AG04450 (cell line): ENCODE results near the gene ZNF469. TPM values are rescaled to one million over a fixed set of nuclear protein-coding genes. Genes with fewer than 3 reads are reported as not detected.

Source experiments
- CTCF ChIA-PET: fragments of 300-600, 350-600 bp; formaldehyde crosslinking; extraction: SDS; loops from one replicate; lab custom pipeline; 2022; ENCODE audit warnings: antibody characterized with exemption, inconsistent platforms; lab: Charles Lee
- POLR2A ChIA-PET: fragments of 350-600 bp; formaldehyde crosslinking; extraction: SDS; loops from one replicate; lab custom pipeline; 2021; ENCODE audit warnings: antibody characterized with exemption, inconsistent platforms; lab: Yijun Ruan, JAX
- DNase-seq: peaks from one replicate; pipeline ENCODE4 v3.0.0-alpha.2; 2011; ENCODE audit warnings: low read depth, low spot score
- H3K27ac ChIP-seq: one replicate; pipeline ENCODE4 v1.5.1; 2012; ENCODE audit warnings: low read depth, low read length, control low read depth
- H3K27me3 ChIP-seq: one replicate; pipeline ENCODE4 v1.6.0; 2012; ENCODE audit warnings: low read length; ENCODE audit not compliant: control insufficient read depth, insufficient read depth
- H3K4me3 ChIP-seq: 2 replicates; pipeline ENCODE4 v1.5.1; 2011; ENCODE audit warnings: mild to moderate bottlenecking, low read depth, low read length, control low read depth
- H3K9me3 ChIP-seq: 2 replicates; pipeline ENCODE4 v1.5.1; 2012; ENCODE audit warnings: low read length; ENCODE audit not compliant: control insufficient read depth, insufficient read depth
- polyA plus RNA-seq: library from polyadenylated mRNA; depleted of rRNA; stranded (reverse); fragments of >200 nt; gene quantifications from 2 replicates; pipeline ENCODE4 v1.2.3, GENCODE V29; 2011
- TF ChIP-seq, protein P1 (sequence below): IDR thresholded peaks from 2 replicates; pipeline ENCODE4 v1.5.1; 2011; ENCODE audit warnings: low read depth, low read length, control low read depth, inconsistent platforms

Gene ZNF469
- polyA plus RNA-seq, 1 experiment, result 2.2 TPM

DNA sequence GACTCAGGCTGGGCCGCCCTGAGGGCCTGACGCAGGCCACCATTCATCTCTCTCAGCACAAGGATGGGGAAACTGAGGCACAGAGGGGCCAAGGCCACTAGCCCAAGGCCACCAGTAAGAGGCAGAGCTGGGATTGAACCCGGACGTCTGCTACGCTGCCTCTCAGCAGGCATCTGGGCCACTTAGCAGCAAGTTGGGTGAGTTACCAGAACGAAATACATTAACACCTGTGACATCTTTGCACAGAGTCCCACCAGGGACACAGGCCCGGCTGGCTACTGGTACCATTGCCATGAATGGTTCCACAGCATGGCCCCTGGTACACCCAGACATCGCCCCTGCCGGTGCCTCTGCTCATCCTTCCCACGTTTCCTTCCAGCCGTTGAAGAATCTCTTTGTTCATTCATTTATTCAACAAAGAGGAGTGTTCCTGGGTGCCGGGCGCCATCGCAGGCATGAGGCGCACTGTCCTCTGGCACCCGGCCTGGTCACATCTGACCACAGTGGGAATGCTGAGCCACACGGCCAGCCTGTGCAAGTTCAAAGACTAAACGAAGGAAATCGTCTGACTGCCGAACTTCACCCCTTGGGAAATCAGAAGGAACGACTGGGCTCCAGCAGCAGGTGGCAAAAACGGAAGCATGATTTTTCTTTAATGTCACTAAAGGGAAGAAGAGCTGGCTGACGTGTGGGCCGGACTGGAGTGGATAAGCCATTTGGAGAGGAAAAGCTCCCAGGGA lies 7.4 kb upstream of the ZNF469 start:
- peaks cover 2% of the 10 kb centered on the region for H3K27me3 ChIP-seq
- no peaks in the 10 kb centered on the region; the same call in 1 of the 2 replicates for H3K9me3 ChIP-seq
- CTCF ChIA-PET, result no interaction called here
- H3K27ac ChIP-seq, result no peak overlapping the region
- TF ChIP-seq, protein P1, sequence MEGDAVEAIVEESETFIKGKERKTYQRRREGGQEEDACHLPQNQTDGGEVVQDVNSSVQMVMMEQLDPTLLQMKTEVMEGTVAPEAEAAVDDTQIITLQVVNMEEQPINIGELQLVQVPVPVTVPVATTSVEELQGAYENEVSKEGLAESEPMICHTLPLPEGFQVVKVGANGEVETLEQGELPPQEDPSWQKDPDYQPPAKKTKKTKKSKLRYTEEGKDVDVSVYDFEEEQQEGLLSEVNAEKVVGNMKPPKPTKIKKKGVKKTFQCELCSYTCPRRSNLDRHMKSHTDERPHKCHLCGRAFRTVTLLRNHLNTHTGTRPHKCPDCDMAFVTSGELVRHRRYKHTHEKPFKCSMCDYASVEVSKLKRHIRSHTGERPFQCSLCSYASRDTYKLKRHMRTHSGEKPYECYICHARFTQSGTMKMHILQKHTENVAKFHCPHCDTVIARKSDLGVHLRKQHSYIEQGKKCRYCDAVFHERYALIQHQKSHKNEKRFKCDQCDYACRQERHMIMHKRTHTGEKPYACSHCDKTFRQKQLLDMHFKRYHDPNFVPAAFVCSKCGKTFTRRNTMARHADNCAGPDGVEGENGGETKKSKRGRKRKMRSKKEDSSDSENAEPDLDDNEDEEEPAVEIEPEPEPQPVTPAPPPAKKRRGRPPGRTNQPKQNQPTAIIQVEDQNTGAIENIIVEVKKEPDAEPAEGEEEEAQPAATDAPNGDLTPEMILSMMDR, result no peak
- no peak for DNase-seq
- POLR2A ChIA-PET, result no interaction called here
- H3K4me3 ChIP-seq, result no peak overlapping the region

- POLR2A ChIA-PET, result interaction anchor here (1.0 kb wide), 1 partner anchor 41 kb away, joined by 3 read pairs; no protein-coding TSS in a partner anchor
- H3K9me3 ChIP-seq, result no peaks in the 10 kb centered on the region; the same call in 1 of the 2 replicates
- H3K27me3 ChIP-seq, result no peaks in the 10 kb centered on the region
- TF ChIP-seq, protein P1, result no peak
- no peak for DNase-seq
- H3K27ac ChIP-seq, result no peak overlapping the region
- H3K4me3 ChIP-seq, result no peak overlapping the region
- CTCF ChIA-PET, result no interaction called here
Measured at GRCh38 chr16:88375996-88376834, 6.5 kb upstream of the ZNF469 start.

- H3K9me3 ChIP-seq, result no peaks in the 10 kb centered on the region; the same call in 1 of the 2 replicates
- no peak for DNase-seq
- no peak overlapping the region for H3K4me3 ChIP-seq
- CTCF ChIA-PET, result no interaction called here
- no peak overlapping the region for H3K27ac ChIP-seq
- POLR2A ChIA-PET, result interaction anchor here (1.0 kb wide), 1 partner anchor 42 kb away, joined by 3 read pairs; no protein-coding TSS in a partner anchor
- TF ChIP-seq, protein P1, result no peak
- H3K27me3 ChIP-seq, result no peaks in the 10 kb centered on the region
Measured at GRCh38 chr16:88376835-88377726, 5.7 kb upstream of the ZNF469 start.

GRCh38 chr16:88377961-88378360 lies 4.8 kb upstream of the ZNF469 start:
- ChIA-PET CTCF (no interaction called here), POLR2A (interaction anchor here (0.6 kb wide), 1 partner anchor 145 kb away, joined by 7 read pairs; no protein-coding TSS in a partner anchor)
- Histone ChIP-seq H3K27ac (no peak overlapping the region), H3K4me3 (no peak overlapping the region), H3K9me3 (no peaks in the 10 kb centered on the region; the same call in 1 of the 2 replicates), H3K27me3 (no peaks in the 10 kb centered on the region)
- TF ChIP-seq, protein P1, result no peak
- DNase-seq, result no peak
